Tibial artery (tissue), 4 donors: ENCODE data around the gene STIM2.

Experiments used
- DNase-seq, 2 donors: peaks; one replicate each; pipeline ENCODE4 v3.0.0-alpha.2; 2019
- H3K27ac ChIP-seq, 2 donors: fragments of 200-600 bp; sonication (generic) in 1 of 2; 1 replicate in 1 of 2; 2 replicates in 1 of 2; pipeline ENCODE4 v1.5.1; 2018 to 2019; ENCODE audit warnings: mild to moderate bottlenecking in 1 of 2
- H3K27me3 ChIP-seq, 2 donors: fragments of 200-600 bp; sonication (generic) in 1 of 2; one replicate each; pipeline versions ENCODE4 v1.5.1 to v1.6.0; 2016 to 2019
- H3K36me3 ChIP-seq, 3 donors: fragments of 200-600 bp; sonication (generic) in 2 of 3; one replicate each; pipeline ENCODE4 v1.5.1; 2016 to 2019; ENCODE audit warnings: mild to moderate bottlenecking in 2 of 3
- H3K4me1 ChIP-seq, 4 donors: fragments of 200-600 bp; sonication (generic) in 2 of 4; 1 replicate in 3 of 4; 2 replicates in 1 of 4; pipeline ENCODE4 v1.5.1; 2016 to 2019
- H3K4me3 ChIP-seq, 2 donors: fragments of 200-600 bp; sonication (generic) in 1 of 2; 1 replicate in 1 of 2; 2 replicates in 1 of 2; pipeline ENCODE4 v1.5.1; 2018 to 2019; ENCODE audit warnings: mild to moderate bottlenecking in 2 of 2
- H3K9me3 ChIP-seq, 3 donors: fragments of 200-600 bp; sonication (generic) in 1 of 3; one replicate each; pipeline ENCODE4 v1.5.1; 2016 to 2019
- intact Hi-C: fragments of 100-400 bp; cut with DNase I; formaldehyde crosslinking; loops from one replicate; pipeline ENCODE4 v1.15.0; 2023; ENCODE audit warnings: low total_unique reads
- TF ChIP-seq, protein P1 (sequence below), 2 experiments: fragments of 200-600 bp in 1 of 2; fragments of 450-650 bp in 1 of 2; IDR thresholded peaks; one replicate each; pipeline ENCODE4 v1.5.1; 2017 to 2019; ENCODE audit warnings: antibody characterized with exemption in 2 of 2, mild to moderate bottlenecking in 1 of 2, moderate library complexity in 1 of 2

Gene STIM2

DNA sequence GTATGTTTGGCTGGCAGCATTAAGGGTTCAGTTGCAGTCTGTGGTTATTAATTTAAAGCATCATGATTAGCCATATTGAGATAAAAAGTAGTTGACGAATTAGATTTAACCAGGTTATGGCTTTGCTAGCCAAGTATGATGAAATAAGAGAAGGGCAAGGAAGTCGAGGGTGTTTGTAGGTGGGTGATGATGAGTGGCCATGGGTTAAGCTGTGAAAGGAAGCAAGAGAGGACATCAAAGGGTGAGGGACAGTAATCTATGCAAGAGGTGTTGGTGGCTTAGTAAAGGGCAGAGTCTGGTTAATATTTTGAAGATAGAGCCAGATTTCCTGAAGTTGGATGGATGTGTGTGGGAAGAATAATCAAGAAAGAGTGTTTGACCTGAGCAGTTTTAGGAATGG, 44.5 kb downstream of the STIM2 start:
- no peaks in the 10 kb centered on the region for H3K27me3 ChIP-seq
- no peaks in the 10 kb centered on the region for H3K36me3 ChIP-seq
- DNase-seq, result no peak
- H3K9me3 ChIP-seq, result no peaks in the 10 kb centered on the region
- H3K4me1 ChIP-seq, result peaks cover 0 to 12% (median 2%) of the 10 kb centered on the region in 4 donors
- H3K27ac ChIP-seq, result no peak overlapping the region
- H3K4me3 ChIP-seq, result no peak overlapping the region
- TF ChIP-seq, protein P1, sequence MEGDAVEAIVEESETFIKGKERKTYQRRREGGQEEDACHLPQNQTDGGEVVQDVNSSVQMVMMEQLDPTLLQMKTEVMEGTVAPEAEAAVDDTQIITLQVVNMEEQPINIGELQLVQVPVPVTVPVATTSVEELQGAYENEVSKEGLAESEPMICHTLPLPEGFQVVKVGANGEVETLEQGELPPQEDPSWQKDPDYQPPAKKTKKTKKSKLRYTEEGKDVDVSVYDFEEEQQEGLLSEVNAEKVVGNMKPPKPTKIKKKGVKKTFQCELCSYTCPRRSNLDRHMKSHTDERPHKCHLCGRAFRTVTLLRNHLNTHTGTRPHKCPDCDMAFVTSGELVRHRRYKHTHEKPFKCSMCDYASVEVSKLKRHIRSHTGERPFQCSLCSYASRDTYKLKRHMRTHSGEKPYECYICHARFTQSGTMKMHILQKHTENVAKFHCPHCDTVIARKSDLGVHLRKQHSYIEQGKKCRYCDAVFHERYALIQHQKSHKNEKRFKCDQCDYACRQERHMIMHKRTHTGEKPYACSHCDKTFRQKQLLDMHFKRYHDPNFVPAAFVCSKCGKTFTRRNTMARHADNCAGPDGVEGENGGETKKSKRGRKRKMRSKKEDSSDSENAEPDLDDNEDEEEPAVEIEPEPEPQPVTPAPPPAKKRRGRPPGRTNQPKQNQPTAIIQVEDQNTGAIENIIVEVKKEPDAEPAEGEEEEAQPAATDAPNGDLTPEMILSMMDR (IDR thresholded peaks at IDR 0.05), result no peak
- intact Hi-C loops, result no loop called here

DNA sequence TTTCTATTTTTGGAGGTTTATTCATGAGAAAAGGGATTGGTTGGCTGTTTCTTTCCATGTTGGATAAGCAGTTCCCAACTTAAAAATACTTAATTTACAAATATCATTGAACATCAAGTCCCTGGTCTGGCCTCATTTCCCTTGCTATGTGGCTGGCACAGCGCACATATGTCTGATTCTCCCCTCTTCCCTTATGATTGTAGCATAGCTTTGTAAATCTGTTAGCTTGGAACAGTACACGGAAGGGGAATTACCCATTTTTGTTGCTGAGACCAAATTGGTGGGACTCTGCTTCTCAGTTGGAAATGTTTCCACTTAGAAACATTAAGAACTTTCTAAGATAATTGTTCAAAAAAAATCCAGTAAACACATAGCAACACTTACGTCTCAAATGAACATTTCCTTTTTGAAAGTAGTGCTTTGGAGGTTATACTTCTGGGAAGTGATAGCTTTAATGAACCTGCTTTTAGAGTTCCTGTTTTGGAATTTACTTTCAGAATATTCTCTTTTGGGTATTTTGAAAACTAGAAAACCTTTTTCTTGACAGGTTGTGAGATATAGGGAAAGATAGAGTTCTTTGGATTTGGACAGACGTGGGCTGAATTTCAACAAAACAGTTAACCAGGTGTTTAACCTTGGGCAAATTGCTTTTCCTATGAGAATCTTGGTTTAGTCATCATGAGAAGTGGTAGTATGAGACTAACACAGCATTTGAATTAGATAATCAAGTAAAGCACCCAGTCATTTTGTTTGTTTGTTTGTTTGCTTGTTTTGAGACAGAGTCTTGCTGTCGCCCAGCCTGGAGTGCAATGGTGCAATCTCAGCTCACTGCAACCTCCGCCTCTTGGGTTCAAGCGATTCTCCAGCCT, 47.3 kb downstream of the STIM2 start:
- Histone ChIP-seq H3K27me3 (no peaks in the 10 kb centered on the region), H3K9me3 (no peaks in the 10 kb centered on the region), H3K36me3 (no peaks in the 10 kb centered on the region), H3K4me1 (peaks cover 0 to 12% (median 2%) of the 10 kb centered on the region in 4 donors), H3K27ac (peak overlapping the region in 1 of 2 donors; percentile 16), H3K4me3 (no peak overlapping the region)
- intact Hi-C loops, result no loop called here
- TF ChIP-seq, protein P1 (IDR thresholded peaks at IDR 0.05), result no peak
- no peak for DNase-seq

DNA sequence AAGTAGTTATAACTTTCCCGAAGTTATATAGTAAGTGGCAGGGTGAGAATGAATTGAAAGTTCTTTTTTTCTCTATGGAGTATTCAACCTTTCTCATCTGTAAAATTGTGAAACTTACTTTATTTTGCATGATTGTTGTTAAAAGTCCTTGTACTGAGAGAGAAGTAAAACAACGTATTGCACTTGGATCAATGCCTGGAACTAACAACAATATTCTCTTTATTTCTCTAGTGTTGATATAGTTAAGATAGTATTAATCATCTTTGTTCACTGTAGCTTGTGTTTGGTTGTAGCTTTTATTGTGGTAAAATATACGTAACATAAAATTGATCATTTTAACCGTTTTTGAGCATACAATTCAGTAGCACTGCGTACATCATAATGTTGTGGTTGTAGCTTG, 48.7 kb downstream of the STIM2 start:
- H3K36me3 ChIP-seq, result no peaks in the 10 kb centered on the region
- TF ChIP-seq, protein P1 (IDR thresholded peaks at IDR 0.05), result no peak
- intact Hi-C loops, result no loop called here
- no peaks in the 10 kb centered on the region for H3K9me3 ChIP-seq
- H3K4me3 ChIP-seq, result no peak overlapping the region
- H3K27ac ChIP-seq, result no peak overlapping the region
- no peaks in the 10 kb centered on the region for H3K27me3 ChIP-seq
- no peak for DNase-seq
- peaks cover 0 to 12% (median 2%) of the 10 kb centered on the region in 4 donors for H3K4me1 ChIP-seq

DNA sequence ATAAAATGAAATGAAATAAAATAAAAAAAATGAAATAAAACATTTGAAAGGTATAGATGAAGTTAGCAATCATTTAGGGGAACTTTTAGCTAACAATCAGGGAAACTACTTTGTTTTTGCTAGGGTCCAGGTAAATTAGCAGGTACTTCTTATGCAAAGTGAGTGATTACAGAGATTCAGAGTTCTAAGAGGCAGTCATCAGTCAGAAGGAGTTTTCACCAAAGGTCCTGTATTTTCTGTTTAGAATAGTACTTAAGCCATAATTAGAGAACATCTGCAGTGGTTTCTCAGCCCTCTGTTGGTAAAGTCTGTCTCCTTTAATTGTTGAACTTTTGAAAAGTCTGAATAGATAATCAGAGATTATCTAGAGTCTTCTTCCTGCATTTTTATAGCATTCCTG, 50.6 kb downstream of the STIM2 start:
- intact Hi-C loops, result no loop called here
- no peak overlapping the region for H3K4me3 ChIP-seq
- no peaks in the 10 kb centered on the region for H3K9me3 ChIP-seq
- peaks cover 0 to 12% (median 2%) of the 10 kb centered on the region in 4 donors for H3K4me1 ChIP-seq
- H3K27ac ChIP-seq, result no peak overlapping the region
- DNase-seq, result no peak
- H3K27me3 ChIP-seq, result no peaks in the 10 kb centered on the region
- H3K36me3 ChIP-seq, result no peaks in the 10 kb centered on the region
- TF ChIP-seq, protein P1 (IDR thresholded peaks at IDR 0.05), result no peak

DNA sequence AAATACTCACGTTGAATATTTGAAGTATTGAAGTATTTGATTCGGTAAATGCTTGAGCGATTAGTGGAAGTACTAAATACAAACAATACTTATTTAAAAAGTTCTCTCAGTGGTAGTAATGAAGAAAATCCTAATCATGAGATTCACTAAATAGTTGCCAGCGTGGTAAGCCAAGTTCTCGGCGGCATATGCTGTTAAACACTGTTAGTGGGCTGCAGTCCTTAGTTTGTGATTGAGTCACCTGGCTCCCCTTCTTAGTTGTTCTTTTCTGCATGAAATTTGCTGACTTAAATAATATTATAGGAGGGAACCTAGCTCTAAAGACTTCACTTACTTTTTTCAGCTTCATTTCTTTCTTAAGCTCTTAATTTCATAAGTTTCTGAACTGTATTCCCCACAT, 51.4 kb downstream of the STIM2 start:
- TF ChIP-seq, protein P1 (IDR thresholded peaks at IDR 0.05), result no peak
- H3K4me1 ChIP-seq, result peaks cover 0 to 12% (median under 1%) of the 10 kb centered on the region in 4 donors
- no peaks in the 10 kb centered on the region for H3K27me3 ChIP-seq
- no peak for DNase-seq
- H3K27ac ChIP-seq, result no peak overlapping the region
- no peaks in the 10 kb centered on the region for H3K36me3 ChIP-seq
- H3K4me3 ChIP-seq, result no peak overlapping the region
- no peaks in the 10 kb centered on the region for H3K9me3 ChIP-seq
- intact Hi-C loops, result no loop called here
